H9 (cell line): ENCODE results near the gene MAGI1. TPM values are rescaled to one million over a fixed set of nuclear protein-coding genes. Genes with fewer than 3 reads are reported as not detected.
A peak's percentile ranks its signal among the peaks of the same experiment; 100 is the strongest.

Experiments used
- DNase-seq: peaks from one replicate; pipeline ENCODE4 v3.0.0-alpha.2; 2017
- H2AFZ ChIP-seq: one replicate; pipeline ENCODE4 v1.6.1; 2013; ENCODE audit warnings: mild to moderate bottlenecking, low read length, control low read depth, moderate library complexity
- H2AK5ac ChIP-seq: 2 replicates; pipeline ENCODE4 v1.6.1; 2013; ENCODE audit warnings: low read length, control low read depth, mixed read lengths; ENCODE audit not compliant: insufficient read length
- H2BK120ac ChIP-seq: one replicate; pipeline ENCODE4 v1.6.1; 2013; ENCODE audit warnings: low read depth, mild to moderate bottlenecking, low read length, control low read depth, inconsistent platforms; ENCODE audit not compliant: poor library complexity, severe bottlenecking
- H2BK12ac ChIP-seq: 2 replicates; pipeline ENCODE4 v1.6.1; 2013; ENCODE audit warnings: low read length, control low read depth, mixed read lengths, low read depth; ENCODE audit not compliant: insufficient read length
- H2BK15ac ChIP-seq: 2 replicates; pipeline ENCODE4 v1.6.1; 2013; ENCODE audit warnings: low read depth, low read length, control low read depth
- H2BK20ac ChIP-seq: one replicate; pipeline ENCODE4 v1.6.1; 2013; ENCODE audit warnings: low read depth, mild to moderate bottlenecking, low read length, control low read depth, inconsistent platforms; ENCODE audit not compliant: poor library complexity, severe bottlenecking
- H2BK5ac ChIP-seq: 2 replicates; pipeline ENCODE4 v1.6.1; 2013; ENCODE audit warnings: low read length, control low read depth, mixed read lengths; ENCODE audit not compliant: insufficient read length
- H3K14ac ChIP-seq: 2 replicates; pipeline ENCODE4 v1.6.1; 2013; ENCODE audit warnings: low read length, control low read depth; ENCODE audit not compliant: insufficient read depth
- H3K18ac ChIP-seq: 2 replicates; pipeline ENCODE4 v1.6.1; 2013; ENCODE audit warnings: low read depth, mild to moderate bottlenecking, mixed read lengths, low read length, control low read depth; ENCODE audit not compliant: insufficient read length
- H3K23ac ChIP-seq: 2 replicates; pipeline ENCODE4 v1.6.1; 2013; ENCODE audit warnings: low read length, control low read depth, mixed read lengths, low read depth; ENCODE audit not compliant: insufficient read length
- H3K23me2 ChIP-seq: 2 replicates; pipeline ENCODE4 v1.6.1; 2013; ENCODE audit warnings: low read depth, mild to moderate bottlenecking, mixed read lengths, low read length, control low read depth; ENCODE audit not compliant: insufficient read length, poor library complexity, severe bottlenecking
- H3K27ac ChIP-seq: 2 replicates; pipeline ENCODE4 v1.5.1; 2013; ENCODE audit warnings: low read length, control low read depth, mixed read lengths, low read depth; ENCODE audit not compliant: insufficient read length
- H3K27me3 ChIP-seq: 2 replicates; pipeline ENCODE4 v1.6.1; 2013; ENCODE audit warnings: low read length, control low read depth, inconsistent platforms; ENCODE audit not compliant: insufficient read depth
- H3K4ac ChIP-seq: 2 replicates; pipeline ENCODE4 v1.6.1; 2013; ENCODE audit warnings: low read depth, mild to moderate bottlenecking, control low read depth, inconsistent platforms, low read length, moderate library complexity
- H3K4me1 ChIP-seq: 2 replicates; pipeline ENCODE4 v1.6.1; 2013; ENCODE audit warnings: low read length, control low read depth, inconsistent platforms; ENCODE audit not compliant: insufficient read depth
- H3K4me2 ChIP-seq: 2 replicates; pipeline ENCODE4 v1.6.1; 2013; ENCODE audit warnings: low read length, control low read depth, mixed read lengths; ENCODE audit not compliant: insufficient read length, insufficient read depth
- H3K56ac ChIP-seq: 2 replicates; pipeline ENCODE4 v1.6.1; 2013; ENCODE audit warnings: low read depth, mild to moderate bottlenecking, mixed read lengths, low read length, control low read depth; ENCODE audit not compliant: insufficient read length
- H3K79me1 ChIP-seq: 2 replicates; pipeline ENCODE4 v1.6.1; 2013; ENCODE audit warnings: low read depth, mild to moderate bottlenecking, moderate library complexity, low read length, control low read depth, inconsistent platforms; ENCODE audit not compliant: insufficient read depth, poor library complexity, severe bottlenecking
- H3K79me2 ChIP-seq: 2 replicates; pipeline ENCODE4 v1.6.1; 2013; ENCODE audit warnings: low read length, control low read depth, inconsistent platforms; ENCODE audit not compliant: insufficient read depth
- H3K9ac ChIP-seq: 2 replicates; pipeline ENCODE4 v1.6.1; 2013; ENCODE audit warnings: low read length, control low read depth, mixed read lengths; ENCODE audit not compliant: insufficient read length; ENCODE audit errors: extremely low read depth
- H3K9me3 ChIP-seq: one replicate; pipeline ENCODE4 v1.6.1; 2013; ENCODE audit warnings: low read depth, low read length, inconsistent platforms; ENCODE audit not compliant: control insufficient read depth
- H3T11ph ChIP-seq: one replicate; pipeline ENCODE4 v1.6.1; 2013; ENCODE audit warnings: mild to moderate bottlenecking, low read length, control low read depth, inconsistent platforms
- H4K20me1 ChIP-seq: one replicate; pipeline ENCODE4 v1.6.1; 2013; ENCODE audit not compliant: control insufficient read depth, insufficient read length, insufficient read depth
- H4K5ac ChIP-seq: 2 replicates; pipeline ENCODE4 v1.6.1; 2013; ENCODE audit warnings: low read depth, mild to moderate bottlenecking, mixed read lengths, low read length, control low read depth; ENCODE audit not compliant: insufficient read length
- H4K8ac ChIP-seq: replicated peaks from 2 replicates; pipeline ENCODE4 v1.6.1; 2013; ENCODE audit warnings: low read length, control low read depth, mixed read lengths, low read depth; ENCODE audit not compliant: insufficient read length
- H4K91ac ChIP-seq: 2 replicates; pipeline ENCODE4 v1.6.1; 2013; ENCODE audit warnings: low read depth, mild to moderate bottlenecking, moderate library complexity, mixed read lengths, low read length, control low read depth; ENCODE audit not compliant: insufficient read length
- H3K27ac Mint-ChIP-seq, 3 experiments: 2 replicates in 2 of 3; 3 replicates in 1 of 3; pipeline ENCODE4 v1.8.0; 2020 to 2021; ENCODE audit warnings: mixed read lengths in 3 of 3, mild to moderate bottlenecking in 1 of 3, moderate library complexity in 1 of 3
- H3K27me3 Mint-ChIP-seq: 2 replicates; pipeline ENCODE4 v1.8.0; 2021; ENCODE audit warnings: low read depth, mild to moderate bottlenecking, moderate library complexity, mixed read lengths
- H3K36me3 Mint-ChIP-seq, 3 experiments: 2 replicates in 2 of 3; 3 replicates in 1 of 3; pipeline ENCODE4 v1.8.0; 2020 to 2021; ENCODE audit warnings: low read depth in 3 of 3, mixed read lengths in 3 of 3; ENCODE audit not compliant: insufficient read depth in 1 of 3
- H3K4me1 Mint-ChIP-seq, 2 experiments: 2 replicates each; pipeline ENCODE4 v1.8.0; 2020; ENCODE audit warnings: mixed read lengths in 2 of 2
- H3K4me3 Mint-ChIP-seq, 2 experiments: 2 replicates in 1 of 2; 3 replicates in 1 of 2; pipeline ENCODE4 v1.8.0; 2020 to 2021; ENCODE audit warnings: mild to moderate bottlenecking in 2 of 2, mixed read lengths in 2 of 2, moderate library complexity in 1 of 2
- H3K9me3 Mint-ChIP-seq, 2 experiments: 2 replicates in 1 of 2; 3 replicates in 1 of 2; pipeline ENCODE4 v1.8.0; 2020; ENCODE audit warnings: mild to moderate bottlenecking in 2 of 2, mixed read lengths in 2 of 2, moderate library complexity in 1 of 2
- CTCF ChIP-seq: fragments of 200-600 bp; sonication (generic); conservative IDR thresholded peaks from 3 replicates; pipeline ENCODE4 v1.8.0; 2021; ENCODE audit warnings: antibody characterized with exemption, mild to moderate bottlenecking
- WGBS: extraction: QIAGEN DNeasy Blood & Tissue Kit; methylation state at CpG from one replicate; pipeline ENCODE4 v1.1.7; 2013; ENCODE audit warnings: missing lambda C conversion rate, low lambda C conversion rate, mixed read lengths; ENCODE audit not compliant: insufficient read length; ENCODE audit errors: extremely low coverage; 5-methylcytosine and 5-hydroxymethylcytosine counted together
- total RNA-seq: library from RNA; stranded (reverse); gene quantifications from 2 replicates; pipeline ENCODE4 v1.2.1, GENCODE V29; 2021

MAGI1 gene
- total RNA-seq, 1 experiment from 2014 or later: 65.7 TPM

- no peaks in the 10 kb centered on the region for H3K9me3 ChIP-seq
- H2BK20ac ChIP-seq: no peak overlapping the region
- no peak for TF ChIP-seq CTCF
- H3K56ac ChIP-seq: no peak overlapping the region
- no peak overlapping the region for H2BK5ac ChIP-seq
- H2BK12ac ChIP-seq: no peak overlapping the region
- Mint-ChIP-seq H3K4me3 (no peak overlapping the region), H3K27me3 (no peaks in the 10 kb centered on the region), H3K27ac (peak overlapping the region in 2 of 3 experiments; percentile 28 to 53; a peak in 1 of 7 replicates), H3K4me1 (peaks cover 44 to 54% of the 10 kb centered on the region in 2 experiments), H3K9me3 (no peaks in the 10 kb centered on the region), H3K36me3 (no peaks in the 10 kb centered on the region)
- no peak overlapping the region for H2BK120ac ChIP-seq
- no peak overlapping the region for H3K18ac ChIP-seq
- H3K14ac ChIP-seq: no peak overlapping the region
- no peaks in the 10 kb centered on the region for H4K20me1 ChIP-seq
- no peak overlapping the region for H3K9ac ChIP-seq
- no peak overlapping the region for H4K91ac ChIP-seq
- no peaks in the 10 kb centered on the region for H3K23me2 ChIP-seq
- peaks cover 6% of the 10 kb centered on the region; the same call in 1 of the 2 replicates for H3K4me1 ChIP-seq
- peaks cover 2% of the 10 kb centered on the region; the same call in 1 of the 2 replicates for H3K79me2 ChIP-seq
- H2BK15ac ChIP-seq: no peak overlapping the region
- no peaks in the 10 kb centered on the region for H3K27me3 ChIP-seq
- no peak overlapping the region for H3K27ac ChIP-seq
- no CpG with 5 or more reads among the region's 6 CpGs for whole genome bisulfite sequencing
- no peak overlapping the region for H3T11ph ChIP-seq
- H4K8ac ChIP-seq: no peak overlapping the region
- no peak overlapping the region for H3K23ac ChIP-seq
- no peak overlapping the region for H3K4me2 ChIP-seq
- no peak overlapping the region for H3K4ac ChIP-seq
- H3K79me1 ChIP-seq: peaks cover 8% of the 10 kb centered on the region
- no peak for DNase-seq
- no peak overlapping the region for H4K5ac ChIP-seq
- H2AK5ac ChIP-seq: no peak overlapping the region
- no peak overlapping the region for H2AFZ ChIP-seq
These were observed 142.4 kb downstream of the MAGI1 start for GRCh38 chr3:65896321-65896720.
